ENCODE results near the gene TRPM6. TPM values are rescaled to one million over a fixed set of nuclear protein-coding genes. Genes with fewer than 3 reads are reported as not detected.

Gene TRPM6
- total RNA-seq, 1 experiment from 2014 or later: not detected

- BruUV-seq (replicated peaks): no TSS peak
- no peak for ATAC-seq
- TF ChIP-seq EZH2 (IDR thresholded peaks at IDR 0.05; ENCODE audit: low read length, unreplicated experiment): no peak
- peak; percentile 70 for TF ChIP-seq CTCF (conservative IDR thresholded peaks at IDR 0.05; ENCODE audit: low read depth, low read length)
- Histone ChIP-seq H3K9me2 (replicated peaks; ENCODE audit: low read length) (no peaks in the 10 kb centered on the region), H3K4me1 (ENCODE audit: insufficient read depth, low read length) (no peaks in the 10 kb centered on the region), H3K27ac (ENCODE audit: low read length) (no peak overlapping the region), H3K4me2 (ENCODE audit: low read length) (no peak overlapping the region), H2AFZ (ENCODE audit: low read length) (no peak overlapping the region), H3K9ac (ENCODE audit: low read length) (no peak overlapping the region), H4K20me1 (ENCODE audit: low read length) (no peaks in the 10 kb centered on the region), H3K4me3 (ENCODE audit: low read length) (no peak overlapping the region), H3F3A (ENCODE audit: low read length, unreplicated experiment) (no peaks in the 10 kb centered on the region), H3K79me2 (ENCODE audit: low read length) (no peaks in the 10 kb centered on the region), H3K27me3 (ENCODE audit: low read length) (no peaks in the 10 kb centered on the region), H3K36me3 (ENCODE audit: low read depth, low read length) (no peaks in the 10 kb centered on the region), H3K9me3 (ENCODE audit: low read length) (no peaks in the 10 kb centered on the region)
- DNase-seq: peak; percentile 68
- intact Hi-C loops (cut with micrococcal nuclease): loop anchor here (5.0 to 10.0 kb wide), 2 partner anchors 165 to 407 kb away; no protein-coding TSS in a partner anchor
- ChIA-PET CTCF (interaction anchor here (0.6 kb wide), 1 partner anchor 162 kb away, joined by 4 read pairs; no protein-coding TSS in a partner anchor), POLR2A (ENCODE audit: unreplicated experiment) (no interaction called here)
Measured at GRCh38 chr9:74777136-74777879, 110.4 kb downstream of the TRPM6 start.

GRCh38 chr9:74775396-74775795, 112.3 kb downstream of the TRPM6 start:
- intact Hi-C loops (cut with micrococcal nuclease): loop anchor here (5.0 to 10.0 kb wide), 2 partner anchors 167 to 409 kb away; no protein-coding TSS in a partner anchor
- H3F3A ChIP-seq (ENCODE audit: low read length, unreplicated experiment): no peaks in the 10 kb centered on the region
- no peak overlapping the region for H3K4me3 ChIP-seq (ENCODE audit: low read length)
- ATAC-seq: no peak
- no peak overlapping the region for H3K9ac ChIP-seq (ENCODE audit: low read length)
- no peak overlapping the region for H3K27ac ChIP-seq (ENCODE audit: low read length)
- no peaks in the 10 kb centered on the region for H3K27me3 ChIP-seq (ENCODE audit: low read length)
- no TSS peak for BruUV-seq (replicated peaks)
- H2AFZ ChIP-seq (ENCODE audit: low read length): no peak overlapping the region
- H3K9me3 ChIP-seq (ENCODE audit: low read length): no peaks in the 10 kb centered on the region
- TF ChIP-seq CTCF (conservative IDR thresholded peaks at IDR 0.05; ENCODE audit: low read depth, low read length) (no peak), EZH2 (IDR thresholded peaks at IDR 0.05; ENCODE audit: low read length, unreplicated experiment) (no peak), EZH2phosphoT487 (IDR thresholded peaks at IDR 0.05; ENCODE audit: borderline replicate concordance, low read length) (no peak)
- CTCF ChIA-PET: no interaction called here
- H3K9me2 ChIP-seq (replicated peaks; ENCODE audit: low read length): no peaks in the 10 kb centered on the region
- H3K36me3 ChIP-seq (ENCODE audit: low read depth, low read length): no peaks in the 10 kb centered on the region
- H3K4me1 ChIP-seq (ENCODE audit: insufficient read depth, low read length): no peaks in the 10 kb centered on the region
- H3K79me2 ChIP-seq (ENCODE audit: low read length): no peaks in the 10 kb centered on the region
- DNase-seq: no peak
- no peaks in the 10 kb centered on the region for H4K20me1 ChIP-seq (ENCODE audit: low read length)
- no peak overlapping the region for H3K4me2 ChIP-seq (ENCODE audit: low read length)
- POLR2A ChIA-PET (ENCODE audit: unreplicated experiment): no interaction called here

- POLR2A ChIA-PET (ENCODE audit: unreplicated experiment): no interaction called here
- no peak overlapping the region for H3K27ac ChIP-seq (ENCODE audit: low read length)
- H3K9me3 ChIP-seq (ENCODE audit: low read length): no peaks in the 10 kb centered on the region
- H2AFZ ChIP-seq (ENCODE audit: low read length): 0 out of 2 replicates have a peak overlapping the region, but pooled peaks have one; percentile 42
- H3F3A ChIP-seq (ENCODE audit: low read length, unreplicated experiment): no peaks in the 10 kb centered on the region
- no peaks in the 10 kb centered on the region for H4K20me1 ChIP-seq (ENCODE audit: low read length)
- H3K9me2 ChIP-seq (replicated peaks; ENCODE audit: low read length): no peaks in the 10 kb centered on the region
- H3K36me3 ChIP-seq (ENCODE audit: low read depth, low read length): no peaks in the 10 kb centered on the region
- DNase-seq: peak; percentile 81
- CTCF ChIA-PET: interaction anchor here (0.6 to 1.1 kb wide), 2 partner anchors 167 to 455 kb away, joined by 3 to 4 read pairs; no protein-coding TSS in a partner anchor
- H3K79me2 ChIP-seq (ENCODE audit: low read length): no peaks in the 10 kb centered on the region
- H3K27me3 ChIP-seq (ENCODE audit: low read length): no peaks in the 10 kb centered on the region
- peak; percentile 75 for ATAC-seq
- no peaks in the 10 kb centered on the region for H3K4me1 ChIP-seq (ENCODE audit: insufficient read depth, low read length)
- H3K9ac ChIP-seq (ENCODE audit: low read length): no peak overlapping the region
- no peak overlapping the region for H3K4me2 ChIP-seq (ENCODE audit: low read length)
- TF ChIP-seq EZH2phosphoT487 (IDR thresholded peaks at IDR 0.05; ENCODE audit: borderline replicate concordance, low read length): no peak
- peak; percentile 86 for TF ChIP-seq CTCF (conservative IDR thresholded peaks at IDR 0.05; ENCODE audit: low read depth, low read length)
- no peak for TF ChIP-seq EZH2 (IDR thresholded peaks at IDR 0.05; ENCODE audit: low read length, unreplicated experiment)
- no peak overlapping the region for H3K4me3 ChIP-seq (ENCODE audit: low read length)
- intact Hi-C loops (cut with micrococcal nuclease): loop anchor here (1.0 to 10.0 kb wide), 4 partner anchors 228 to 1528 kb away; no protein-coding TSS in a partner anchor
- BruUV-seq (replicated peaks): no TSS peak
Measured at GRCh38 chr9:74773886-74774479, 113.7 kb downstream of the TRPM6 start.

Data from PC-3 (cell line).